Thymus (tissue), 11 donors: ENCODE results near the gene NBAS. TPM values are rescaled to one million over a fixed set of nuclear protein-coding genes. Genes with fewer than 3 reads are reported as not detected.

Experiments used
- DNase-seq, 9 donors: peaks; one replicate each; pipeline ENCODE4 v3.0.0-alpha.2; 2013; ENCODE audit warnings: low spot score in 9 of 9, low read depth in 6 of 9, missing footprints in 1 of 9
- H3K27ac ChIP-seq, 2 donors: one replicate each; pipeline ENCODE4 v1.5.1; 2013; ENCODE audit warnings: control low read depth in 1 of 2, low read depth in 1 of 2, low read length in 1 of 2, mild to moderate bottlenecking in 1 of 2, moderate library complexity in 1 of 2
- H3K27me3 ChIP-seq, 2 donors: one replicate each; pipeline ENCODE4 v1.5.1; 2013; ENCODE audit warnings: low read length in 1 of 2; ENCODE audit not compliant: control insufficient read depth in 2 of 2, insufficient read depth in 1 of 2
- H3K36me3 ChIP-seq, 2 donors: one replicate each; pipeline ENCODE4 v1.5.1; 2013; ENCODE audit warnings: low read length in 1 of 2, mild to moderate bottlenecking in 1 of 2, moderate library complexity in 1 of 2; ENCODE audit not compliant: control insufficient read depth in 2 of 2, insufficient read depth in 2 of 2
- H3K4me1 ChIP-seq, 2 donors: one replicate each; pipeline ENCODE4 v1.5.1; 2013; ENCODE audit warnings: low read length in 2 of 2; ENCODE audit not compliant: control insufficient read depth in 2 of 2, insufficient read depth in 2 of 2
- H3K4me3 ChIP-seq, 2 donors: one replicate each; pipeline ENCODE4 v1.5.1; 2013; ENCODE audit warnings: low read length in 2 of 2, control low read depth in 1 of 2, mild to moderate bottlenecking in 1 of 2
- H3K9me3 ChIP-seq, 2 donors: one replicate each; pipeline ENCODE4 v1.5.1; 2013; ENCODE audit warnings: low read length in 1 of 2, mild to moderate bottlenecking in 1 of 2; ENCODE audit not compliant: control insufficient read depth in 2 of 2, insufficient read depth in 1 of 2
- WGBS: extraction: QIAGEN DNeasy Blood & Tissue Kit; methylation state at CpG from one replicate; pipeline ENCODE4 v1.1.7; 2013; 5-methylcytosine and 5-hydroxymethylcytosine counted together
- polyA plus RNA-seq: library from polyadenylated mRNA; stranded (reverse); fragments of 200-250 nt; gene quantifications from one replicate; pipeline ENCODE4 v1.2.3, GENCODE V29; 2013
- total RNA-seq: library from RNA; stranded (reverse); fragments of 120-200 nt; gene quantifications from one replicate; pipeline ENCODE4 v1.2.4, GENCODE V29; 2013
- donor health status: healthy.

NBAS gene
- total and polyA plus RNA-seq, 2 donors: 31.4 to 36.9 TPM

DNA sequence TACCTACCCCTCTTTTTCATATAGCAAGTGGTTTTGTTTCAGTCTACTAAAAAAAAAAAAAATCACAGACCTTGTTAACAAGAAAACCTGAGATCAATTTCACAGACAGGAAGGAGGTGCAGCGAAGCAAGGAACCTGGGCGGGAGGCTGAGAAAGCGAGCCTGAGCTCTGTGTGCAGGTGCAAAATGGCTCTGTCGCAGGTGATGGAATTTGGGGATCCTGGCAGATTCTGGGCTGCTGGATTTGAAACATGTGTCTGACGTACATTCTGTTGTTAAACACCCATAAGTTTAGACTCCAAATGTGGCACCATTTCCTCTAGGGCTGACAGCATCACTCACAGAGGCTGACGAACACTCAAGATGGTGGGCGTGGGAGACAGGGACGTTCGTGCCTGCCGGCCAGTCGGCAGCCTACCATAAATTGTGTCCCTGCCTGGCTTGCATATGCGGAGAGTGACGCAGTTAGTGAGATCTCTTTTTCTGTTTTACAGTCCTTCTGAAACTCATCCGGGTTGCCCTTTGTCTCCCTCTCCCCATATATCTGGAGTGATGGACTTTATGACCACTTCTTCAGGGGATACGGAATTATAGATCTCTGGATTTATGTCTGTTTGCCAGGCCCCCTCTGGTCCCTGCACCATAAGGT, 21.7 kb upstream of the NBAS start:
- H3K4me3 ChIP-seq: no peak overlapping the region
- 92% methylated on average over 15 of the region's 15 CpGs for WGBS
- no peaks in the 10 kb centered on the region for H3K4me1 ChIP-seq
- no peak overlapping the region for H3K27ac ChIP-seq
- H3K27me3 ChIP-seq: no peaks in the 10 kb centered on the region
- H3K9me3 ChIP-seq: no peaks in the 10 kb centered on the region
- DNase-seq: no peak
- no peaks in the 10 kb centered on the region for H3K36me3 ChIP-seq

DNA sequence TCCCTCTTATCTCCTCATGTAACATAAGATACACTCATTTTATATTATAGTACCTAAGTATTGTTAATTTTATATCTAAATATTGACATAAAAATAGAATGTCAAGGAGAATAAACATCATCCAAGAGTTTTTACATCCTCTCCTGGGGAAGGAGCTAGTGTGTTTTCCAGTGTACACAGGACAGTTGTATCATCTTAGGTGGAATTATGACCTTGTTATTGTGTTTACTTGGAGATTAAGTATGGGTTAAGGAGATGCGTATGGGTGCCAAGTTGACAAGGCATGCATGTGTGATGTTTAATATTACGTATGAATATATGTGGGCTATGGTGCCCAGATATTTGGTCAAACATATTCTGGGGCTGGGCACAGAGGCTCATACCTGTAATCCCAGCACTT, 19.3 kb upstream of the NBAS start:
- H3K36me3 ChIP-seq: no peaks in the 10 kb centered on the region
- H3K27me3 ChIP-seq: no peaks in the 10 kb centered on the region
- no peak for DNase-seq
- WGBS: 99% methylated on average over 2 of the region's 2 CpGs
- H3K9me3 ChIP-seq: no peaks in the 10 kb centered on the region
- H3K4me3 ChIP-seq: no peak overlapping the region
- H3K27ac ChIP-seq: no peak overlapping the region
- no peaks in the 10 kb centered on the region for H3K4me1 ChIP-seq

DNA sequence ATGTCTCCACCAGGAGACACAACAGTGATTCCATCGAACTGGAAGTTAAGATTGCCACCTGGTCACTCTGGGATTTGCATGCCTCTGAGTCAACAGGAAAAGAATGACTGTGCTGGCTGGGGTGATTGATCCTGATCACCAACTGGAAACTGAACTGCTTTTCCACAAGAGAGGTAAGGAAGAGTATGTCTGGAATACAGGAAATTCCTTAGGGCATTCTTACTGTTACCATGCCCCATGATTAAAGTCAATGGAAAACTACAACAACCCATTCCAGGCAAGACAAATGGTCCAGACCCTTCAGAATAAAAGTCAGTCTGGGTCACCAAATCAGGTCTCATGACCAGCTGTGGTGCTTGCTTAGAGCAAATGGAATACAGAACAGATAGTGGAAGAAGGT, 18.5 kb upstream of the NBAS start:
- Histone ChIP-seq H3K36me3 (no peaks in the 10 kb centered on the region), H3K4me1 (no peaks in the 10 kb centered on the region), H3K27me3 (no peaks in the 10 kb centered on the region), H3K4me3 (no peak overlapping the region), H3K27ac (no peak overlapping the region), H3K9me3 (no peaks in the 10 kb centered on the region)
- 88% methylated on average over 1 of the region's 1 CpG for WGBS
- DNase-seq: no peak

DNA sequence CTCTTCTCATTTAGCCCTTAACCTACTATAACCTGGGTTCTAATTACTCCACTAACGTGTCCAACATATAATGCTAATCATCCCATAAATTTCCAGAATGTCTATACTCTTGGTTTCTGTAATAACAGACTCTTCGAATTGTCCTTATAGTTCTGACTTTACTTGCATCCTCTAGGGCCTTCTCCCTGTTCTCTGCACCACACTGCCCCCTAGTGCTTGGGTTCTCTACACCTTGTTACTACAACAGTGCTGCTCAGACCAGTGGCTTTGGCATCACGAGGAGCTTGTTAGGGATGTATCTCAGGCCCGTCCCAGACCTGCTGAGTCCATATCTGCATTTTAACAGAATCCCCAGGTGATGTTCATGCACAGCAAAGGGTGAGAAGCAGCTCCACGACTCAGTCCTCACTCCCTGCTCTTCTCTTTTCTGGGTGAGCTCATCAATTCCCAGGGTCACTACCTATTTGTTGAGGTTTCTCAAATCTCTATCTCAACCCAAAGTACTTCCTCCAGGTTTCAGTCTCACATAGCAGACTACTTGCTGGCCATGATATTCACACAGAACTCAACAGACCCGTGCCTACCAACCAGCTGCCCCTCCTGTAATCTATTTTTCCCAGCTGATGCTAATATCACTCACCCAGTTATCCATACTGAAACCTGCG, 16.1 kb upstream of the NBAS start:
- Histone ChIP-seq H3K9me3 (no peaks in the 10 kb centered on the region), H3K27ac (no peak overlapping the region), H3K4me3 (no peak overlapping the region), H3K36me3 (no peaks in the 10 kb centered on the region), H3K4me1 (no peaks in the 10 kb centered on the region), H3K27me3 (no peaks in the 10 kb centered on the region)
- WGBS: 25% methylated on average over 7 of the region's 7 CpGs
- peak; percentile 45 to 91 (median 83) for DNase-seq

DNA sequence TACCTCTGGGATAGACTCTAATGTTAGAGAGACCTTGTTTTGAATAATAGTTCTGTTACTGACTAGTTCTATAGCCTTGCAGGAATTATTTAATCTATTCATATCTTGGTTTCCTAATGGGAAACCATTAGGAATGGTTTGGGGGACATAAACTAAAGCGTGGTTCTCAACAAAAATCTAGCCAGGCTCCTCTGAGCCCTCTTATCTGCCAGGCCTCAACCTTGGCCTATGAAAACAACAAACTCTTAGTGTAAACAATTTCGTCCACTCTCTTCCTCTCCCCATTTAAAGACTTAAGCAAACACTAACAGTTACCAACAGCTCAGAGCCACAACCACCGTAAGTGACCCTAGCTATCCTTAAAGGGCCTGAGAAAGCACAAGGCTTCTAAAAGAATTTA, 10.6 kb upstream of the NBAS start:
- Histone ChIP-seq H3K27me3 (no peaks in the 10 kb centered on the region), H3K9me3 (no peaks in the 10 kb centered on the region)

DNA sequence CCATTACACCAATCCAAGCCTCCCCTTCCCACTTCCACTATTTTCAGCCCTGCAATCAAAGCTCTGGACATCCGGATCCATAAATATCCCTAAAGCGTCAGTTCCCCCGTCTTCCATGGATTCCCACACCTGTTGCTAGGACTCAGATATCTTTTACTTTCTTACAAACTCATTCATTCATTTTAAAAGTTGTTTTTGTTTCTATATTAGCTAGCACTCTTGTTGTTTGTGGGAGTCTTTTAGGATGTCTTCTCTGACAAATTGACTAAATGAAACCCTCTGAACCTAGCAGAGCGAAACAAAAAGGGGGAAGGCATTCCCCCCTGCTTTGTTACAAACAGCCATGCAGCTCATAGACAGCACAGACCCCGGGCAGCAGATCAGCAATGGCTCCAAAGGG, 9.0 kb upstream of the NBAS start:
- WGBS: 93% methylated on average over 5 of the region's 5 CpGs
- Histone ChIP-seq H3K36me3 (no peaks in the 10 kb centered on the region), H3K27ac (no peak overlapping the region), H3K4me1 (no peaks in the 10 kb centered on the region), H3K27me3 (no peaks in the 10 kb centered on the region), H3K9me3 (no peaks in the 10 kb centered on the region), H3K4me3 (no peak overlapping the region)
- no peak for DNase-seq

More for the DNA sequence above, 10.6 kb upstream of the NBAS start:
- no peak overlapping the region for H3K4me3 ChIP-seq
- WGBS: 98% methylated on average over 3 of the region's 3 CpGs
- H3K36me3 ChIP-seq: no peaks in the 10 kb centered on the region
- no peak overlapping the region for H3K27ac ChIP-seq
- DNase-seq: no peak
- no peaks in the 10 kb centered on the region for H3K4me1 ChIP-seq

DNA sequence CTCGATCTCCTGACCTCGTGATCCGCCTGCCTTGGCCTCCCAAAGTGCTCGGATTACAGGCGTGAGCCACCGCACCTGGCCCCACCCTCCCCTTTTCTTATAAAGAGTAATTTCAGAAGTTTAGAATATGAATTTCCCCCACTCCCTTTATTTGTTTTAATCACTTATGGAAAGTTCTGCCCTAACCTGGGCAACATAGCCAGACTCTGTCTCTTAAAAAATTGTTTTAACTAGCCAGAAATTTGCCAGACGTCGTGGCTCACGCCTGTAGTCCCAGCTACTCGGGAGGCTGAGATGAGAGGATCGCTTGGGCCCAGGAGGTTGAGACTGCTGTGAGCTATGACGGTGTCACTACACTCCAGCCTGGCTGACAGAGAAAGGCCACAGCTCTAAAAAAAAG, 7.7 kb upstream of the NBAS start:
- H3K36me3 ChIP-seq: no peaks in the 10 kb centered on the region
- no peak for DNase-seq
- WGBS: 99% methylated on average over 12 of the region's 12 CpGs
- H3K9me3 ChIP-seq: no peaks in the 10 kb centered on the region
- no peak overlapping the region for H3K27ac ChIP-seq
- H3K27me3 ChIP-seq: no peaks in the 10 kb centered on the region
- no peaks in the 10 kb centered on the region for H3K4me1 ChIP-seq
- no peak overlapping the region for H3K4me3 ChIP-seq

DNA sequence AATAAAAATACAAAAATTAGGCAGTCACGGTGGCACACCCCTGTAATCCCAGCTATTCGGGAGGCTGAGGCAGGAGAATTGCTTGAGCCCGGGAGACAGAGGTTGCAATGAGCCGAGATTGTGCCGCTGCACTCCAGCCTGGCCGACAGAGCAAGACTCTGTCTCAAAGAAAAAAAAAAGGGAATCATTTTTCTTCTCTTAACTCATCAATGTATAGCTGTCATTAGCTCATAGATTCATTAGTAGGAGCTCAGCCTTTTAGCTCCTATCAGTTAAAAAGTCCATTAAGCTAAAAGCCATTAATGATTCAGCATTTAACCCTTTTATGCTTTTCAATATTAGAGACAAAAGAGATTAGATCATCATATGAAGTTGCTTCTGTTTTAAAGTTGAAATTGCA, 5.8 kb upstream of the NBAS start:
- Histone ChIP-seq H3K9me3 (no peaks in the 10 kb centered on the region), H3K4me1 (peaks cover 0 to 3% of the 10 kb centered on the region in 2 donors), H3K36me3 (no peaks in the 10 kb centered on the region), H3K27ac (no peak overlapping the region), H3K4me3 (no peak overlapping the region), H3K27me3 (no peaks in the 10 kb centered on the region)
- DNase-seq: no peak
- WGBS: 98% methylated on average over 6 of the region's 6 CpGs

DNA sequence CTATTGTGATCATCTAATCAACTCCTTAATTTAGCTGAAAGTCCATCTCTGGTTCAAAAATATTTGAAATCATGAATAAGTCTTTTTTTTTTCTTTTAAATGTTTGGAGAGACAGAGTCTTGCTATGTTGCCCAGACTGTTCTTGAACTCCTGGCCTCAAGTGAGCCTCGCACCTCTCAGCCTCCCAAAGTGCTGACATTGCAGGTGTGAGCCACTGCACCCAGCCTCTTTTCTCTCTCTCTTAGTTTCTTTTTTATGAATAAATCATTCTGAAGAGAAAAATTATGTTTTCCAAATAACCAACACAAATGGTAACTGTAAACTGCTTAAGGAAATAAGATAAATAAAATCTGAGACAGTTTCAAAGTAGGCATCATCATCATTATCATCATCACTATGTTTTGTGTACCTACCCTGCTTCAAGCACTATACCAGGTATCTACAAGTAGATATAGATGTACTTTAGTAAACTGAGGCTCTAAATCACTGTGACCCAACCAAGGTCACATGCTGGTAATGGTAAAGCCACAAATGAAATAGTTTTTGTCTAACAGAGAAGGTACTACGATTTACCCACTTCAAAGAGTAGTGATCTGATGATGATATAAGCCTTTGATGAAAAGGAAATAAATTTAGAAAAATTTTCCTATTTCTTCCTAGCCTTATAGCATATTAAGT, 5.0 kb upstream of the NBAS start:
- 29% methylated on average over 2 of the region's 2 CpGs for WGBS
- Histone ChIP-seq H3K27ac (no peak overlapping the region), H3K4me1 (peaks cover 0 to 8% of the 10 kb centered on the region in 2 donors), H3K4me3 (no peak overlapping the region), H3K27me3 (no peaks in the 10 kb centered on the region), H3K36me3 (no peaks in the 10 kb centered on the region), H3K9me3 (no peaks in the 10 kb centered on the region)
- DNase-seq: no peak
